ENCODE results near the gene NAT10. TPM values are rescaled to one million over a fixed set of nuclear protein-coding genes. Genes with fewer than 3 reads are reported as not detected.

Gene NAT10
- total RNA-seq, 1 donor from 2014 or later: 31.6 TPM

DNA sequence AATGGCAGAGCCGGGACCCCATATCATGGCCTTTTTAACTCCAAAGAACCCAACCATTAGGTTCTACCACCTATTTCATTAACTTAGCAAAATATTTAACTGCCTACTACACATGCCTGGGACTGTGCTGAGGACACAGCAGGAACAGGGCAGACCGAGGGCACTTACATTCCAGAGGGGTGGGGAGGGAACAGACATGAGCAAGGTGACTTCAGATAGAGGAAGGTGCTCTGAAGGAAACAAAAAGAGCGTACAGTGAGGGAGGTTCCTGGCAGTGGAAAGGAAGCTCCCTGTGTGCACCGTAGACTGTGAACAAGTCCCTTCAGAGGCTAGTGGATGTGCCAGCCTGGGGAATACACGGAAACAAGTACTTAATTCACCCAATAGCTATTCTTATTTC is 82.8 kb downstream of the NAT10 start:
- DNase-seq (ENCODE audit: low read depth): no peak

DNA sequence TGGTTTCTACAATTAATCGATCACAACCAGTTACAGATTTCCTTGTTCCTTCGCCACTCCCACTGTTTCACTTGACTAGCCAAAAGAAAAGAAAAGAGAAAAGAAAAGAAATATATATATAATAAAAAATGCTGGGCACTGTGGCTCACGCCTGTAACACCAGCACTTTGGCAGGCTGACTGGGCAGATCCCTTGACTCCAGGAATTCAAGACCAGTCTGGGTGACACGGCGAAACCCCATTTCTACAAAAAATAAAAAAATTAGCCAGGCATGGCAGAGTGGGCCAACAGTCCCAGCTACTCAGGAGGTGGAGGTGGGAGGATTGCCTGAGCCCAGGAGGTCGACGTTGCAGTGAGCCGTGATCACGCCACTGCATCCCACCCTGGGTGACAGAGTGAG is 83.8 kb downstream of the NAT10 start:
- DNase-seq (ENCODE audit: low read depth): no peak

DNA sequence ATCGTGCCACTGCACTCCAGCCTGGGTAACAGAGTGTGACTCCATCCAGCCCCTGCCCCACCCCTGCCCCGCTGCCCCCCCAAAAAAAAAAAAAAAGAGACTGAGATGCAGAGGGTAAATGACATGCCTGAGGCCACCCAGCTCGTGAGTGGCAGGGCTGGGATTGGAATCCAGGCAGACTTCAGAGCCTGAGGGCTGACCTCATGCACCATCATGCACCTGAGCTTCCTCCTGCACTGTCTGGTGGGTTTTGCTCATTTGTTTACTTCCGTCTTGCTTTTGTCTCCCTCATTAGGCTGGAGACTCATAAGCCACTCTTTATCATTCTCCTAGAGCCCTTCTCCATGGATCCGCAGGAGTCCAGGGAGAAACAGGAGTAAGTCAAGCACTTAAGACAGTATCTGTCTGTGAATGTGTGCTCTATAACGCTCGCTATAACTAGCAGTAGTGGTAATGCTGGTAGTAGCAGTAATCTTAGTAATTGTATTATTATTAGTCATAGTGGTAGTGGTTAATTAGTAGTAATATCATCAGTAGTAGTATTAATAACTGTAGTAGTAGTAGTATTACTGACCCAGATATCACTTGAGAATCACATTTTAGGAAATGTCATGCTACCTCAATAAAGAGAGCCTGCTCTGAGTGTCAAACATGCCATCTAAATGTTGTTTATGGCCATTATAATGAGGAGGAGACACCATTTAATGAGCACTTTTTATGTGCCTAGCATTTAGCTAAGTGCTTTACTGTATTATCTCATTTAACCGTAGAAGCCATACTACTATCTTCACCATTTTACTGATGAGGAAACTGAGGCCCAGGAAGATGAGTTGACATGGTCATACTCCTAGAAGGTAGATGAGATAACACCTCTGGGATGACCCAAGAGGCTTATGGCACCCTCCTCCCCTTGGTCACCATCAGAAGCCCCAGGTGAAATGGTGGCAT is 85.0 kb downstream of the NAT10 start:
- no peak for DNase-seq (ENCODE audit: low read depth)

DNA sequence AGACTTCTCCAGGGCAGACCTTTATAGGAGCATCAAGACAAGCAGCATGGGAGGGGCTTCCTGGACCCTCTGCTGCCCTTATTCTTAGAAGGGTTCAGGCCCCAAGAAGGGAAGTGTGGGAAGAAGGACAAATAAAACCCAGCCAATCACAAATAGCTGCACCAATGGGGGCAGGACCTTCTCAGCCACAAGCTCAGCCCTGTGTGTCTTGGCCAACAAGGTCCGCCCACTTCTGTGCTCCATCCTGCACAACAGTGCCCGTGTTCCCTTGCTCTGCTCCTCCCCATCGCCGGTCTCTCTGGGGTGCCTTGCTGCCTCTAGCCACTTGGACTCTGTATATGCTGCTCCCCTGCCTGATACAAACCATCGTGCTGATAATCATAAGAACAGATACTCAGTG is 86.1 kb downstream of the NAT10 start:
- DNase-seq (ENCODE audit: low read depth): no peak

DNA sequence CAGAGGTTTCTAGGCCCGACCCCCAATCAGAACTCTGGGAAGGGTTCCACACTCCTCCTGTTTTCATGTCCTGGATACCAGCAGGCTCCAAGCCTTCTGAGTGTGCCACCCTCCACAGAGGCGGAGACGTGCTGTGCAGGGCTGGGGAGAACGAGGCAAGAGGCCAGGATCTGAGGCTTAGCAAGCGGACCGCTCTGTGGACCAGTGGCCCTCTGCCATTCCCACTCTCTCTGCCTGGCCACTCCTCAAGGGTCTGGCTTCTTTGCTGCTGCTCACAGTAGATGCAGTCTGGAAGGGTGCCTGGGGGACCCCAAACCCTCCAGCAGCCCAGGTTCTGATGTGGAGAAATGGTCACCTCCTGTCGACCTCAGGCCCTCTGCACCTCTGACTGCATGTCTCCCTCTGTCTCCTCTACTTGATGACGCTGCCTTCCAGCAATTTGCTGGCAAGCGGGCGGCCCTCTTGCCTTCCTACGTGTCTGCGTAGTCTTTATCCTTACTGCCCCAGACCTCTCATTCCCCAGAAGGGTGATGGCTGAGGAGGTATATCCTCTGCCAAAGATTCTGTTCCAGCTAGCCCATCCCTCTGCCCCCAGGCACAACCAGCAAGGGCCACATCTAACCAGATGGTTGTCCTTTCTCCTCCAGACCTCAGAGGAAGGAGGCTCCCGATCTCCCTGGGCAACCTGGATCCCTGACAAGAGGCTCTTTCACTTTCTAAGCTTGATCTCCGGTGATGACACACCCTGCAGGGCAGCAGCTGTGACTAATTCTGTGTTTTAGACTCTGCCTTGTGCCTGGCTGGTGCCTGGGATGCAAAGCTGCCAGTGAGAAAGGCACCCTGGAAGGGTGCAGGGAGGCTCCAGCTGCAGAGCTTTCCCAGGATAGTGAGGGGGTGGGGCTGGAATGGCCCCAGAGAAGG is 87.3 kb downstream of the NAT10 start:
- DNase-seq (ENCODE audit: low read depth): peak; percentile 85

DNA sequence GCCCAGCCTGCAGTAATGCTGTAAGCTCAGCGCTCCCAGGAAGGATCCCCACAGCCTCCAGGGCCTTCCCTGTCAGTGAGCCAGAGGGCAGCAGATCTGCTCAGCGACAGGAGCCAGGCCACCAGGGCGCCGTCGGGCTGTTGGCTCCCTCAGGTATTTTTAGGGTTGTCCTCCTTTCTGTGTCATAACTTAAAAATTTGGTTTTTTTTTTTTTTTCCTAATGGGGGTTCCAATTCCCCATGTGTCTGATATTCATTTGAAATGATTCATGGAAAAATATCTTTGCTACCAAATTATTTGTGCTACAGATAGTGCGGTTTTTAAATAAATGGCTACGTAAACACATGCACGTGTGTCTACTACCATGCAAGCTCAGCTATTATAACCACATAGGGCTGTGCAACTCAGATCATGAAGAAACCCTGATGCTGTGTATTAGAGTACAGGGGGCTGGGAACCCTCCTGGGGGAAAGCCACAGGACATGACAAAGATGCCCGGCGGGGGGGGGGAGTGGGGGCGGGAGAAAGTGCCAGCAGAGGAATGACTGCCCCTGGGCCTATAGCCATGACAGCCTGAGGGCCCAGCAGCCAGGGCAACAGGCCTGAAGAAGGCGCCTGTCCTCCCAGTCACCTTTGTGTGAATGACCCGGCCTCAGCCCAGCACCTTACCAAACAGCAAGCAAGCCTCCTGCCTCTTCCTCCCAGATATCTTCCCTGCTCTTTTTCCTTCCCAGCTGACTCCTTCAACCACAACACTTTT is 89.3 kb downstream of the NAT10 start:
- DNase-seq (ENCODE audit: low read depth): no peak

Other genes with a start within 250 kb of the NAT10 start
- 0.55 and 4.3 TPM in 2 replicates for gene LMO2, start 213.6 kb upstream of the NAT10 start, total RNA-seq
- 193 and 362 TPM in 2 replicates for gene CAPRIN1, start 53.9 kb upstream of the NAT10 start, total RNA-seq